Activated CD4-positive, alpha-beta T cell treated with anti-CD3 and anti-CD28 coated beads, Interleukin-2, amount 50 U/mL, for 24 hours (primary cell): ENCODE data around the gene CEND1.
A peak's percentile ranks its signal among the peaks of the same experiment; 100 is the strongest.

Source experiments
- DNase-seq, 2 donors: peaks; one replicate each; pipeline ENCODE4 v3.0.0-alpha.2; 2020; ENCODE audit warnings: low read depth in 1 of 2, low spot score in 1 of 2

CEND1 gene

GRCh38 chr11:796565-797295, 6.8 kb upstream of the CEND1 start:
- no peak for DNase-seq

- DNase-seq: peak; percentile 65 to 79
Measured at GRCh38 chr11:795634-796564, 6.0 kb upstream of the CEND1 start.

- DNase-seq: no peak
Measured at GRCh38 chr11:794766-795633, 5.1 kb upstream of the CEND1 start.

DNA sequence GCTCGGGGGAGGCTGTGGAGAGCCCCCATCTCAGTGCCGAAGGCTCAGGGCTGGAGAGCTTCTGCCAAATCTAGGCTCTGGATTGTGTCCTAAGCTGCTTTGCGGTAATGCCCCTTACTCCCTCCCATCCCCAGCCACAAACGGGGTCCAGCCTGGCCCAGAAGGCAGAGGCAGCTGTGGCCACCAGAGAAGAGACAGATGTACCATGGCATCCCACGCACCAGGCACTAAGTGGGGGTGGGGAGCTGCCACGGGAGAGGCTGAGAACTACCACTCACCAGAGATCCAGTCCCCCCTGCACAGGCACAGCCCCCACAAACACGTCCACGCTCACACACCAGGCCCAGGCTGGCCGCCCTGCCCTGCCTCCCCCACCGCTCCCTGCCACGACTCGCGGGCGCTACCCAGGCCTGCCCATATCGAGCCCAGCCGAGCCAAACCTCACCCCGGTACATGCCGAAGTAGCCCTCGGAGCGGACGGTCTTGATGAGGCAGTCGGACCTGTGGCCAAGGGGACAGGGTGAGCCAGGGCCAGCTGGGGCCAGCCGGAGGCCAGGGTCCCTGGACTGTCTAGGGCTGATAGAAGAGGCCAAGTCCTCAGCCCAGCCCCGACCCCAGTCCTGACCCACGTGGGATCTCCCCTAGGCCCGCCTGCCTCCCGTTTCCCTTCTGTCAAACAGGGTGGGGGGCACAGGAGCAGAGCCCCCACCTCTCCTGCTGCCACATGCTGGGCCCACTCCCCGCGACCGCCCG, 4.3 kb upstream of the CEND1 start:
- DNase-seq: no peak

- DNase-seq: no peak
Measured at GRCh38 chr11:793556-793955, 3.7 kb upstream of the CEND1 start.

DNA sequence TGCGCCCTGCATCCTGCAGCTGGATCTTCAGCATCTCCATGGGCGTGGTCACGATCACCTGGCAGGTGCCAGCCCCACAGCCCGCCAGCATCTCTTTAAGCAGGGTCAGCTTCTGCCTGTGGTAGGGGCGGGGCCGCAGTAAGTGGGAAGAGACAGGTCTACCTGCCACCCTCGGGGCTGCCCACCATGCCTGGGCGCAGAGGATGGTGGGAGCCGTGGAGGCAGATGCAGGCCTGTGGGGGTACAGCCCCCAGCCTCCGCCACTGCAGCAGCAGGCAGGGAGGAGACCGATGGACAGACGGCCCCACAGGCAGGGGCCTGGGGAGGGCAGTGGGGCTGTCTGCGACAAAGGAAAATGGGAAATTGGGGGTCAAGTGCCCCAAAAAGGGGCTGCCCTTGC, 3.0 kb upstream of the CEND1 start:
- no peak for DNase-seq

DNA sequence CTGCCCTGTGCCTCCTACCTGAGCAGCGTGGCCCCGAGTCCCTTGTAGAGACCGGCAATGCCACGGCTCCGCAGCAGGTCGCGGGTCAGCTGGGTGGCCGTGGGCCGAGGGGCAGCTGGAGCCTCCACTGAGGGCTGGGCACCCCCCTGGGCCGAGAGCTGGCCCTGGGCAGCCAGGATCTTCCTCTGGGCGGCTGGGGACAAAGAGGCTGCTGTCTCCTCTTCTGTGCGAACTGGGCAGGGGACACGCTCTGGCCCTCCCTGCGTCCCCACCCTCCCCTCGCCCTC, 2.6 kb upstream of the CEND1 start:
- DNase-seq: no peak

DNA sequence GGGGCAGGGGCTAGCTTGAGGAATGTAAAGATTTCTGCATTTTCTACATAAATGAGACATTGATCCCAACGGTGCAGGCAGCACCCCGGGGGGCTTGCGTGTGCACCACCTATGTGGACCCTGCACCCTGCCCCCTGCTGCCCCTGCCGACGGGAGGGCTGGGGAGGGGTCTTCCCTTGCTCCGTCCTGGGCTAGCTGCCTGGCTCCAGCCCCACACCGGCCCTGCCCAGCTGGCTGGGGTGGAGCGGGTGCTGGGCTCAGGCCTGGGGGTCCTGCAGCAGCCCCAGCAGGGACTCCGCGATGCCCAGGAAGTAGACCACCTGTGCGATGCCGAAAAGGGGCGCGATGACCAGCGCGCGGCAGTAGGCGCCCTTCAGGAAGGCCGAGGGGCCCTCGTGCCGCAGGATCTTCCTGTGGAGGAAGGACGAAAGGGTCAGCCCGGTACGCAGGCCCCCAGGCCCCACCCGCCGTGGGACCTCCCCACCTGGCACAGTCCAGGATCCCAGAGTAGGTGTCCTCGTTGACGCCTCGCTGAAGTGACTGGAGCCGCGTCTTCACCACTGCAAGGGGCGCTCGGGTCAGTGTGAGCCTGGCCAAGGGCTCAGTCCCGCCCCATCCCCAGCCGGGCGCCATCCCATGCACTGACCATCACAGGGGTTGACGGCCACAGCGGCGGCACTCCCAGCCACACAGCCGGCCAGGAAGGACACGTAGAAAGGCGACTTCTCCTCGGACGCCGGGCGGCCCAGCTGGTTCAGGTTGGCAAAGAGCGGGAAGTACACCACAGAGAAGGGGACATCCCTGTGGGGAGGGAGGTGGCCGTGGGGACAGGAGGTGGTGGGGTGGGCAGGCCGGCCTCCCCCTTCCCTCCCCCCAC, 2.0 kb upstream of the CEND1 start:
- DNase-seq: no peak

DNA sequence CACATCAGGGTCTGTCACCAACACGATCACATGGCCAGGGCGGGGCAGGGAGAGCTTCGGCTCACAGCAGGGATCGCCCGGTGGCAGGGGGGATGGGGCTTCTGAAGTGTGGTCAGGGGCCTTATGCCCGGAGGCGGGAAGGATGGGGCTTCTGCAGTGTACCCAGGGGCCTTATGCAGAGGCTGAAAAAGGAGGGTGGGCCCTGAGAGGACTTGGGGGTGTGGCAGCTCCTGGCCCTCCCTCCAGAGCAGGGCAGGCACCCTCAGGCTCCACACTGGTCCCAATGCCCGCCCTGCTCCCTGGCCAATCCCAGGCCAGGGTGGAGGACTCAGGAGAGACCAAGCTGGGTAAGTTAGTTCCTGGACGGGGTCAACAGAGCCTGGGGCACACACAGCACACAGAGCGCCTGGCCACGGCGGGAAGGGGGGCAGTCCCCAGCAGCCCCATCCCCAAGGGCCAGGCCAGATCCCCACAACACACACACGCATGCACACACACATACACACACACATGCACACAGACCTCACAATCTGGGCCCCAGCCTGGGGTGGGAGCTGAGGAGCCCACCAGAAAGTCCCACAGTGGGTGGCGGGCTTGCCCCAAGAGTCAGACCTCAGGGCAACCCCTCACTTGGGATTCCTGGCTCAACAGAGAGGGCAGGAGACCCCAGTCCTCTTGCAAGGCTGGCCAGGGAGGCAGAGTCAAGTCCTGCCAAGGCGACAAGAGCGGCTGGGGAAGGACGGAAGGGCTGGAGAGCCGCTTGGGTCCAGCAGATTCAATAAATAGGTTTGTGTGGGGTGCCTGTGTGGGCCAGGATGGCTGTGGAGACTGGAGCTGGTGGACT, 1.1 kb upstream of the CEND1 start:
- no peak for DNase-seq

- no peak for DNase-seq
Measured at GRCh38 chr11:788953-789940, 643 bp downstream of the CEND1 start.

DNA sequence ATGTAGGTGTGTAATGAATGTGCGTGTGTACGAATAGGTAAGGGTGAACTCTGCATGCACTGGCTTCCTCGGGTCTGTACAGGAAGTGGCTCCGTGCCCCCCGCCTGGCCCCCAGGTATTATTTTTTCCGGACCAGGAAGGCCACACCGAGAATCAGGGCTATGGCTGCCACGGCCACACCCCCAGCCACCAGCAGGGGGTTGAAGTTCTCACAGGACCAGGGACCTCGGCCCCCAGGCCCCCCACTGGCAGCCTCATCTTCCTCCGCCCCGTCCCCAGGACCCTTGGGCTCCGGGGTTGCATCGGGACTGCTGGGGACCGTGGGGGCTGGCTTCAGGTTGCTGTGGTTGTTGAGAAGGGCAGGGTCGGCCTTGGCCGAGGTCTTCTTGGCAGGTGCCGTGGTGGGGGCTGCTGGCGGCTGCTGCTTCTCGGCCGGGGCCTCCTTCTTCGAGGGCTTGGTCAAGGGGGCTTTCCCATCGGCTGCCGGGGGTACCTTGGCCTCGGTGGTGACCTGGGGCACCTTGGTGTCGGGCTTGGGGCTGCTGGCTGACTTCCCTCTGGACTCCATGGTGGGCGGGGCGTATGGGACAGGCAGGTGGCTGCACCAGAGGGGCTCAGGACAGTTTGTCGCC, 1.8 kb downstream of the CEND1 start:
- DNase-seq: no peak

GRCh38 chr11:787084-787675, 2.7 kb downstream of the CEND1 start:
- DNase-seq: no peak

DNA sequence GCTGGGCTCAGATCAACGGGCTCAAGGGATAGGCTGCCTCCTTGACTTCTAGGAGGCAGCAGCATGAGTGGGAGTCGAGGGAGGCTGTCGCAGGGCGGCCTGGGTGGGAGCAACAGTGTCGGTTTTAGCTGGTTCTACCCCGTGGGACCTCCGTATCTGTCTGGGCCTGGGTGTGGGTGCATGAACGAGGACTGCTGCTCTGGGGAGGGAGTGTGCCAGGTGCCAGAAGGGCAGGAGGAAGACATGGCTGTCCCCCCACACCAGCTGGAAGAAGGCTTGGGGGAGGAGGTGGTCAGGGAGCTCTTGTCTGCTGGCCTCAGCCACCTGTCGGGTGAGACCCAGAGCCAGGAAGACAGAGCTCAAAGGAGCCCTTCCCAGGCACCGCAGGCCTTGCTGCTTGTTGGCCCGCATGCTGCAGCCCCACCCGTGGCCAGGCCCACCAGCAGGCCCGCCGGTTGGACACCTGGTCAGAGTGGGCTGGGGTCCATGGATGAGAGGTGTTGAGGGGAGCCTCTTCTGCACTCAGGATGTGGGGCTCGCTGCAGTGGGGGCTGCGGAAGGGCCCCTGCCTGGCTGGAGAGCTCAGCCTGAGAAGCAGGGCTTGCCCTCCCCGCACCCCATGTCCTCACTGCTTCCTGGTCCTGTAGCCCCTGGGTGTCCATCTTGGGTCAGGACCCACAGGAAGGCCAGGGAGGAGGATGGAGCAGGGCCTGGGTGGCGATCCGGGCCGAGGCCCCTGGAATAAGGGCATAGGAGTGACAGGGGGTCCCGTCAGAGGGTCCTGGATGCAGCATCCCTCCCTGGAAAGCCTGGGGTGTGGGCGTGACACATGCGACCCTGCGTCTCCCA, 3.4 kb downstream of the CEND1 start:
- DNase-seq: no peak

DNA sequence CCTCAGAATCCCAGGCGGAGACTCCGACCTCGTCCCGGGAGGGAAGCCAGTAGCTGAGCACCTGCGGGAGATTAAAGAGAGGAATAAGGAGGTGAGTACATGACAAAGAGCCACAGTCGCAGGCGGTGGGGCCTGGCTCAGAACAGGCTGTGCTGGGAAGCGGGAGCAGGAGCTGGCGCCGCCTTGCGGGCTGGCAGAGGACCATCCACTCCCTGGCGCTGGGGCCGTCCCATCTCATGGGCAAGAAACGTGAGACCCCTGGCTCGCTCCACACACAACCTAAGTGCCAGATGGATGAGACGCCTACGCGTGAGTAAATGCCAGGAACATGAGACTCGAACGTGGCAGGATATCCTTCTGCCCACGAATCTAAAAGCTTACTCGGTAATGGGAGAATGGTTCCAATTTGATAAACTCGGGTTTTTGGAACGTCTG, 6.3 kb downstream of the CEND1 start:
- DNase-seq: no peak

DNA sequence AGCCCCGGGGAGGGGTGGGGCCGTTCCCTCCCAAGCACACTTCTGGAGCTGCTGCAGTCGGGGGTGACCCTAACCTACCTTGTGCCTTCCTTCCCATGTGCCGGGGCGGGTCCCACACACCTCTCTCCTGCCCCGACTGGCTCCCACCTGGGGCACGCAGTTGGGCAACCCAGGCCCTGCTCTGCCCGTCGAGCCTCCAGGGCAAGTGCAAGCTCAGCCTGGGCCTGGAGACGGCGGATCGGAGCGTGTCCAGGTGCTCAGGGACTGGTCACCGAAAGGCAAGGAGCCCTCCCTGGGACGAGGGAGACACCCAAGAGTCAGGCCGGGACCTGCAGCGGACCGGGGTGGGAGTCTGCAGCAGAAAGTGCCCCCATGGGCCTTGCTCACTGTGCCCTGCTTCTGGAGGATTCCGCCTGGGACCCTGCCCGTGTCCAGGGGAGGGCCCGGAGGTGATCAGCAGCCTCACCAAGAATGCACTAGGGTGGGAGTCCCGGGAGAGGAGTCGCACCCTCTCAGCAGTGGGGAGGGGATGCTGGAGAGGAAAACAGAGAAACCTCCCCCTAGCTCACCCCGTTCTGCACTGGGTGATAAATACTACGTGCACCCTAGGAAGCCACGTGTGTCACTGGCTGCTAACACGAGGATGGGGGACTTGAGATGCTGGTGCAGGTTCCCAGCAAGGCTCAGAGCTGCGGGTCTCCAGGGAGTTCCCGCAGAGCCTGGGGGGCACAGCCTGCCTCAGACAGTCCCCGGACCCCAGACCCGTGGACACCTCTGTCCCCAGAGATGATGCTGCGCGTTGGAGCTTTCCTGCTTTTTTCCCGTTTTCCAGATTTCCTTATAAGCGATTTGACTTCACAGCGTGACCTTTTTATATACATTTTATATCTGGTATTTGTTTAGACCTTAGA, 7.4 kb downstream of the CEND1 start:
- DNase-seq: no peak
